Mesodermal cell (in vitro differentiated cells): Measurements from ENCODE around the gene TLDC2.
"Not testable (repeated sequence)": the region's sequence is repeated elsewhere in the genome, so short reads cannot be mapped to it uniquely, and the experiment has no call there.

ENCODE experiments used
- H3K27ac ChIP-seq: 2 replicates; pipeline ENCODE4 v1.7.0; 2013; ENCODE audit warnings: mild to moderate bottlenecking, low read depth, low read length, moderate library complexity; ENCODE audit not compliant: severe bottlenecking
- H3K36me3 ChIP-seq: 2 replicates; pipeline ENCODE4 v1.7.1; 2013; ENCODE audit warnings: mild to moderate bottlenecking, low read length, moderate library complexity; ENCODE audit not compliant: control insufficient read depth, insufficient read depth
- H3K4me1 ChIP-seq: one replicate; pipeline ENCODE4 v1.7.1; 2013; ENCODE audit warnings: mild to moderate bottlenecking, low read length; ENCODE audit not compliant: insufficient read depth, control insufficient read depth, poor library complexity, severe bottlenecking
- H3K4me3 ChIP-seq: 2 replicates; pipeline ENCODE4 v1.7.0; 2013; ENCODE audit warnings: low read length, control low read depth, mild to moderate bottlenecking; ENCODE audit not compliant: insufficient read depth, poor library complexity, severe bottlenecking; ENCODE audit errors: extremely low read depth
- H3K9me3 ChIP-seq: 2 replicates; pipeline ENCODE4 v1.7.1; 2013; ENCODE audit warnings: mild to moderate bottlenecking, low read length, moderate library complexity; ENCODE audit not compliant: control insufficient read depth
- WGBS, 2 experiments: methylation state at CpG; one replicate each; pipeline ENCODE4 v1.1.5; 2013; ENCODE audit warnings: missing lambda C conversion rate in 2 of 2; ENCODE audit not compliant: insufficient coverage in 2 of 2; 5-methylcytosine and 5-hydroxymethylcytosine counted together

The TLDC2 gene

DNA sequence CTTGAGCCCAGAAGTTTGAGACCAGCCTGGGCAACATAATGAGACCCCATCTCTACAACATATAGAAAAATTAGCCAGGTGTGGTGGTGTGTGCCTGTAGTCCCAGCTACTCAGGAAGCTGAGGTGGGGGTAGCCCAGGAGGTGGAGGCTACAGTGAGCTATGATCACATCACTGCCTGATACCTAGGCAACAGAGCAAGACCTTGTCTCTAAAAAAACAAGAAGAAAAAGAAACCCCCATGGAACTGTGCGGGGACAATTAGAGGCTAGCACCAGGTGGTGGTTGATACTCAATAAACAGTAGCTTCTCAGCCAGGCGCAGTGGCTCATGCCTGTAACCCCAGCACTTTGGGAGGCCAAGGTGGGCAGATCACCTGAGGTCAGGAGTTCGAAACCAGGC is 37.6 kb upstream of the TLDC2 start:
- not testable (repeated sequence) for H3K9me3 ChIP-seq, H3K27ac ChIP-seq, H3K4me3 ChIP-seq
- Histone ChIP-seq H3K4me1 (peaks cover 34% of the 10 kb centered on the region), H3K36me3 (peaks cover 30% of the 10 kb centered on the region)
- WGBS, 2 experiments, result 90 to 94% methylated on average over 2 of the region's 3 CpGs

DNA sequence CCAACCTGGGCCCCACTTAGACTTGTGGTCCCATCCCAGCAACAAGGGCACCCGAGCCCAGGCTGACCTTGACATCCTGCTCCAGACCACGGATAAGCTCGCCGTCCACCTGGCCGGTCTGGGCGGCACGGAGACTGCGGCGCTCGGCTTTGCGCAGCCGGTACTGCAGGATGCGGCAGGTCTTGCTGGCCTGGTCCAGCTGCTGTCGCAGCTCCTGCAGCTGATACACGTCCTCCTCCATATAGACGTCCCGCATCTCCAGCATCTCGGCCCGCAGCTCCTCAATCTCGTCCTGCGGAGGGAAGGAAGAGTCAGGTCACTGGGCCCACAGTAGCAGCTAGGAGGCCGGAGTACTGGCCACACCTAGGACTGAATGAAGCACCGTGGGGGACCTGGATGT is 36.8 kb upstream of the TLDC2 start:
- H3K4me1 ChIP-seq, result peaks cover 38% of the 10 kb centered on the region
- WGBS, 2 experiments, result 98 to 99% methylated on average over 22 to 23 of the region's 23 CpGs
- H3K27ac ChIP-seq, result no peak overlapping the region
- H3K4me3 ChIP-seq, result no peak overlapping the region
- peaks cover 31% of the 10 kb centered on the region for H3K36me3 ChIP-seq
- no peaks in the 10 kb centered on the region for H3K9me3 ChIP-seq

DNA sequence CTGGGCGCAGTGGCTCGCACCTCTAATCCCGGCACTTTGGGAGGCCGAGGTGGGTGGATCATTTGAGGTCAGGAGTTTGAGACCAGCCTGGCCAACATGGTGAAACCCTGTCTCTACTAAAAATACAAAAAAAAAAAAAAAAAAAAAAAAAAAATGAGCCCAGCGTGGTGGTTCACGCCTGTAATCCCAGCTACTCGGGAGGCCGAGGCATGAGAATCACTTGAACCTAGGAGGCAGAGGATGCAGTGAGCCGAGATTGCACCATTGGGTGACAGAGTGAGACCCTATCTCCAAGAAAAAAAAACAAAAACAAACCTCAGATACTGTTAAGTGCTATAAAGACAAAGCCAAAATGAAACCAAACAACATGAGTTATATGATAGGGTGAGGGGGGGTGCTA is 34.9 kb upstream of the TLDC2 start:
- not testable (repeated sequence) for H3K27ac ChIP-seq, H3K4me3 ChIP-seq, H3K9me3 ChIP-seq
- Histone ChIP-seq H3K36me3 (peaks cover 29% of the 10 kb centered on the region), H3K4me1 (peaks cover 33% of the 10 kb centered on the region)
- 87 to 100% methylated on average over 3 to 4 of the region's 9 CpGs for WGBS, 2 experiments

- 79 to 81% methylated on average over 4 to 10 of the region's 10 CpGs for WGBS, 2 experiments
- Histone ChIP-seq H3K9me3 (no peaks in the 10 kb centered on the region), H3K27ac (no peak overlapping the region), H3K36me3 (peaks cover 11% of the 10 kb centered on the region), H3K4me1 (peaks cover 51% of the 10 kb centered on the region), H3K4me3 (no peak overlapping the region)
These were observed 30.5 kb upstream of the TLDC2 start for GRCh38 chr20:36845288-36845971.

GRCh38 chr20:36847009-36847709 is 28.8 kb upstream of the TLDC2 start:
- Histone ChIP-seq H3K4me1 (peaks cover 45% of the 10 kb centered on the region), H3K9me3 (peaks cover 3% of the 10 kb centered on the region), H3K4me3 (no peak overlapping the region), H3K36me3 (peaks cover 23% of the 10 kb centered on the region), H3K27ac (peak overlapping the region; percentile 84)
- 86 to 88% methylated on average over 16 of the region's 18 CpGs for WGBS, 2 experiments

- Histone ChIP-seq H3K27ac (peak overlapping the region; percentile 84), H3K4me1 (peaks cover 45% of the 10 kb centered on the region), H3K9me3 (peaks cover 3% of the 10 kb centered on the region), H3K36me3 (peaks cover 23% of the 10 kb centered on the region), H3K4me3 (no peak overlapping the region)
- no CpG with 5 or more reads among the region's 1 CpG for WGBS, 2 experiments
These were observed 28.3 kb upstream of the TLDC2 start for GRCh38 chr20:36847710-36848040.

- no peak overlapping the region for H3K4me3 ChIP-seq
- peaks cover 3% of the 10 kb centered on the region for H3K9me3 ChIP-seq
- peak overlapping the region; percentile 84 for H3K27ac ChIP-seq
- H3K36me3 ChIP-seq, result peaks cover 27% of the 10 kb centered on the region
- WGBS, 2 experiments, result 70 to 85% methylated on average over 2 to 3 of the region's 6 CpGs
- H3K4me1 ChIP-seq, result peaks cover 41% of the 10 kb centered on the region
These were observed 27.8 kb upstream of the TLDC2 start for GRCh38 chr20:36848078-36848660.

DNA sequence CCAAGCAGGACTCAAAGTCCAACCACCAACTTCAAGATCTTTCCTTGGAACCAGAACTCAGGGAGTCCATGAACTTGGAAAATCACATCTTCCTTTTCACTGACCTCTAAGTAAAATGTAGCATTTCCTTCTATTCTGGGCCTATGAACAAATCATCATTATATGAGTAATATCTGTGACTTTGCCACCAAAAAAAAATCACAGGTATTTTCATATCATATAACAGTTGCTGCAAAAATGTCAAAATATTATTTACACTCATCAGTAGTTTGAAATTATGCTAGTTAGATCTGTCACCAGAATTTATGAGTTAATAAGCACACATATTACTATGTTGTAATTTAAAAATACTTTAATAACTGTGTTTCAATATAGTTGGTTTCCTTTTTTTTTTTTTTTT is 27.3 kb upstream of the TLDC2 start:
- H3K27ac ChIP-seq, result peak overlapping the region; percentile 84
- H3K4me1 ChIP-seq, result peaks cover 36% of the 10 kb centered on the region

GRCh38 chr20:36849333-36850065 is 26.4 kb upstream of the TLDC2 start:
- H3K27ac ChIP-seq, result no peak overlapping the region

More for the DNA sequence above, 27.3 kb upstream of the TLDC2 start:
- Histone ChIP-seq H3K9me3 (peaks cover 3% of the 10 kb centered on the region), H3K36me3 (peaks cover 28% of the 10 kb centered on the region), H3K4me3 (no peak overlapping the region)

DNA sequence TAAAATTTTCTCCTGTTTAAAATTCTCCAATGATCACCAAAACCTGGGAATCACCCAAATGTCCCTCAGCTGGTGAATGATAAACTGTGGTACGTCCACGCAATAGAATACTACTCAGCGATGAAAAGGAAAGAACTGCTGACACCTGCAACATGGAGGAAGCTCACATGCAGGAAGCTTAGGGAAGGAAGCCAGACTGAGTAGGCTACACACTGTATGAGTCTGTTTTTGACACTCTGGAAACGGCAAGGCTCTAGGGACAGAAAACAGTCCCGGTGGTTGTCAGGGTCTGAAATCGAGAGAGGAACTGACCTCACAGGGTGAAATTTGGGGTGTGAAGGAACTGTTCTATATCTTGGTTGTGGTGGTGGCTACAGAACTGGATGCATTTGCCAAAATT is 25.2 kb upstream of the TLDC2 start:
- 95 to 100% methylated on average over 5 to 6 of the region's 6 CpGs for whole genome bisulfite sequencing, 2 experiments
- no peak overlapping the region for H3K4me3 ChIP-seq
- H3K27ac ChIP-seq, result no peak overlapping the region
- peaks cover 35% of the 10 kb centered on the region for H3K4me1 ChIP-seq
- peaks cover 3% of the 10 kb centered on the region for H3K9me3 ChIP-seq
- H3K36me3 ChIP-seq, result peaks cover 30% of the 10 kb centered on the region

More at GRCh38 chr20:36849333-36850065, 26.4 kb upstream of the TLDC2 start:
- Histone ChIP-seq H3K9me3 (peaks cover 3% of the 10 kb centered on the region), H3K36me3 (peaks cover 36% of the 10 kb centered on the region), H3K4me1 (peaks cover 38% of the 10 kb centered on the region), H3K4me3 (no peak overlapping the region)
- 92 to 97% methylated on average over 7 of the region's 9 CpGs for WGBS, 2 experiments
